Type B pancreatic cell (in vitro differentiated cells): ENCODE results near the gene HACD1. TPM values are rescaled to one million over a fixed set of nuclear protein-coding genes. Genes with fewer than 3 reads are reported as not detected.
"Not testable (repeated sequence)": the region's sequence is repeated elsewhere in the genome, so short reads cannot be mapped to it uniquely, and the experiment has no call there.

Experiments used
- DNase-seq: peaks from one replicate; pipeline ENCODE4 v3.0.0; 2021; ENCODE audit warnings: mixed read lengths; ENCODE audit not compliant: unreplicated experiment; ENCODE audit errors: extremely low spot score
- H3K27ac Mint-ChIP-seq: 2 replicates; pipeline ENCODE4 v1.8.0; 2021; ENCODE audit warnings: mild to moderate bottlenecking, mixed read lengths
- H3K27me3 Mint-ChIP-seq: 2 replicates; pipeline ENCODE4 v1.8.0; 2021; ENCODE audit warnings: mixed read lengths
- H3K36me3 Mint-ChIP-seq: 2 replicates; pipeline ENCODE4 v1.8.0; 2021; ENCODE audit warnings: mixed read lengths
- H3K4me1 Mint-ChIP-seq: one replicate; pipeline ENCODE4 v1.8.0; 2021; ENCODE audit warnings: mixed read lengths; ENCODE audit not compliant: unreplicated experiment
- H3K4me3 Mint-ChIP-seq: 2 replicates; pipeline ENCODE4 v1.8.0; 2021; ENCODE audit warnings: mild to moderate bottlenecking, mixed read lengths
- H3K9me3 Mint-ChIP-seq: 2 replicates; pipeline ENCODE4 v1.8.0; 2021; ENCODE audit warnings: mixed read lengths
- total RNA-seq: library from RNA; stranded (reverse); gene quantifications from 2 replicates; pipeline ENCODE4 v1.2.1, GENCODE V29; 2021; ENCODE audit warnings: low replicate concordance
- TF ChIP-seq, protein P1 (sequence below): fragments of 200-600 bp; sonication (generic); conservative IDR thresholded peaks from 2 replicates; pipeline ENCODE4 v1.5.0; 2021; ENCODE audit warnings: antibody characterized with exemption, mild to moderate bottlenecking

The HACD1 gene
- total RNA-seq, 1 donor from 2014 or later = 16.4 TPM

DNA sequence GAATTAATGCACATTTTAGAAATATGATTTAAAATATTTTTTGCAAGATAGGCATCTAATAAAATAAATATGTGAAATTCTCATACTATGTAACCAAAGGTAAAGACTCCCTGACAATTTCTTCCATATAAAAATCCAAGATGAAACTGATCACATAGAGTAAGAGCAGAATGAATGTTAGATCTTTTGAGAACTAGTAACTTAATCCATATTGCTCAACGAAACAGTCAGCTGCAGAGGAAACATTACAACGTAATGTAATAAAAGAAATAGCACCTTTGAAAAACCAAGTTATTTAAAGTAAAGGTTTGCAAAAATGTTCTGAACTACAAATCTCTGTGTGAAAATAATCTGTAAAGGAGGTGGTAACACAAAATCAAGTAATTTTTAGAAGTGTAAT, 28.8 kb downstream of the HACD1 start:
- no peaks in the 10 kb centered on the region for H3K27me3 Mint-ChIP-seq
- H3K36me3 Mint-ChIP-seq = no peaks in the 10 kb centered on the region
- no peaks in the 10 kb centered on the region for H3K9me3 Mint-ChIP-seq
- DNase-seq = no peak
- H3K27ac Mint-ChIP-seq = no peak overlapping the region
- TF ChIP-seq, protein P1, sequence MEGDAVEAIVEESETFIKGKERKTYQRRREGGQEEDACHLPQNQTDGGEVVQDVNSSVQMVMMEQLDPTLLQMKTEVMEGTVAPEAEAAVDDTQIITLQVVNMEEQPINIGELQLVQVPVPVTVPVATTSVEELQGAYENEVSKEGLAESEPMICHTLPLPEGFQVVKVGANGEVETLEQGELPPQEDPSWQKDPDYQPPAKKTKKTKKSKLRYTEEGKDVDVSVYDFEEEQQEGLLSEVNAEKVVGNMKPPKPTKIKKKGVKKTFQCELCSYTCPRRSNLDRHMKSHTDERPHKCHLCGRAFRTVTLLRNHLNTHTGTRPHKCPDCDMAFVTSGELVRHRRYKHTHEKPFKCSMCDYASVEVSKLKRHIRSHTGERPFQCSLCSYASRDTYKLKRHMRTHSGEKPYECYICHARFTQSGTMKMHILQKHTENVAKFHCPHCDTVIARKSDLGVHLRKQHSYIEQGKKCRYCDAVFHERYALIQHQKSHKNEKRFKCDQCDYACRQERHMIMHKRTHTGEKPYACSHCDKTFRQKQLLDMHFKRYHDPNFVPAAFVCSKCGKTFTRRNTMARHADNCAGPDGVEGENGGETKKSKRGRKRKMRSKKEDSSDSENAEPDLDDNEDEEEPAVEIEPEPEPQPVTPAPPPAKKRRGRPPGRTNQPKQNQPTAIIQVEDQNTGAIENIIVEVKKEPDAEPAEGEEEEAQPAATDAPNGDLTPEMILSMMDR = no peak
- H3K4me3 Mint-ChIP-seq = no peak overlapping the region
- H3K4me1 Mint-ChIP-seq = peaks cover 9% of the 10 kb centered on the region

DNA sequence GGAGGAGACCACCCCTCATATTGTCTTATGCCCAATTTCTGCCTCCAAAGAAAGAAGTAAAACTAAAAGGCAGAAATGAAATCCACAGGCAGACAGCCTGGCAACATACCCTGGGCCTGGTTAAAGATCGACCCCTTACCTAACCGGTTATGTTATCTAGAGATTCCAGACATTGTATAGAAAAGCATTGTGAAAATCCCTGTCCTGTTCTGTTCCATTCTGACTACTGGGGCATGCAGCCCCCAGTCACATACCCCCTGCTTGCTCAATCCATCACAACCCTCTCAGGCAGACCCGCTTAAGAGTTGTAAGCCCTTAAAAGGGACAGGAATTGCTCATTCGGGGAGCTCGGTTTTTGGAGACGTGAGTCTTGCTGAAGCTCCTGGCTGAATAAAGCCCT, 29.9 kb downstream of the HACD1 start:
- not testable (repeated sequence) for H3K27me3 Mint-ChIP-seq, H3K27ac Mint-ChIP-seq, H3K36me3 Mint-ChIP-seq, H3K4me3 Mint-ChIP-seq, H3K4me1 Mint-ChIP-seq, DNase-seq, H3K9me3 Mint-ChIP-seq

DNA sequence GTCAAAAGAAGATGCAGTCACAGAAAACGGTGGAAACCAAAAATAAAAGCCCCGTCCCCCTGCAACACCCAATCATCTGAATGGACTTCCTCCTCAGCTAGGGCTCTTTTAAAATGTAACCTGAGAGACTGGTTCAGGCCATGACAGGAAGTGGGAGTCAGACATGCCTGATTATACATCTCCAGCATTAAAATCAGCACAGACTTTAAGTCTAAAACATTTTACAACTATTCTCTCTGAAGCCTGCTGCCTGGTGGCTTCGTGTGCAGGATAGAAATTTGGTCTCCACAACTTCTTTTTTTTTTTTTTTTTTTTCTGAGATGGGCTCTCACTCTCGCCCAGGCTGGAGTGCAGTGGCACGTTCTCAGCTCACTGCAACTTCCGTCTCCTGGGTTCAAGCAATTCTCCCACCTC, 30.3 kb downstream of the HACD1 start:
- H3K4me1 Mint-ChIP-seq = peaks cover 9% of the 10 kb centered on the region
- H3K9me3 Mint-ChIP-seq = no peaks in the 10 kb centered on the region
- H3K27me3 Mint-ChIP-seq = no peaks in the 10 kb centered on the region
- no peak overlapping the region for H3K4me3 Mint-ChIP-seq
- H3K36me3 Mint-ChIP-seq = no peaks in the 10 kb centered on the region
- TF ChIP-seq, protein P1 = no peak
- DNase-seq = no peak
- H3K27ac Mint-ChIP-seq = no peak overlapping the region

- TF ChIP-seq, protein P1 = no peak
- H3K27ac Mint-ChIP-seq = no peak overlapping the region
- DNase-seq = no peak
- no peak overlapping the region for H3K4me3 Mint-ChIP-seq
- peaks cover 9% of the 10 kb centered on the region for H3K4me1 Mint-ChIP-seq
- H3K27me3 Mint-ChIP-seq = no peaks in the 10 kb centered on the region
- H3K9me3 Mint-ChIP-seq = no peaks in the 10 kb centered on the region
- no peaks in the 10 kb centered on the region for H3K36me3 Mint-ChIP-seq
These were observed 32.2 kb downstream of the HACD1 start for GRCh38 chr10:17585016-17585415.

GRCh38 chr10:17580885-17581284, 36.3 kb downstream of the HACD1 start:
- TF ChIP-seq, protein P1 = no peak
- Mint-ChIP-seq H3K36me3 (no peaks in the 10 kb centered on the region), H3K4me1 (no peaks in the 10 kb centered on the region), H3K4me3 (no peak overlapping the region), H3K27ac (no peak overlapping the region), H3K9me3 (peaks cover 5% of the 10 kb centered on the region), H3K27me3 (no peaks in the 10 kb centered on the region)
- DNase-seq = no peak

- H3K4me3 Mint-ChIP-seq = no peak overlapping the region
- DNase-seq = no peak
- no peak overlapping the region for H3K27ac Mint-ChIP-seq
These were observed 38.6 kb downstream of the HACD1 start for GRCh38 chr10:17578603-17579002.

More at GRCh38 chr10:17578603-17579002, 38.6 kb downstream of the HACD1 start:
- H3K36me3 Mint-ChIP-seq = no peaks in the 10 kb centered on the region
- TF ChIP-seq, protein P1 = no peak
- H3K27me3 Mint-ChIP-seq = no peaks in the 10 kb centered on the region
- H3K4me1 Mint-ChIP-seq = no peaks in the 10 kb centered on the region
- H3K9me3 Mint-ChIP-seq = peaks cover 5% of the 10 kb centered on the region
